NK-92 treated with Interleukin-12 subunit alpha and Interleukin-12 subunit beta, amount 100 ng/mL, for 24 hours (cell line): ENCODE results near the gene ELMO1.

ENCODE experiments used
- DNase-seq: peaks from one replicate; lab custom pipeline; 2025; lab: John Stamatoyannopoulos, UW

ELMO1 gene, protein sequence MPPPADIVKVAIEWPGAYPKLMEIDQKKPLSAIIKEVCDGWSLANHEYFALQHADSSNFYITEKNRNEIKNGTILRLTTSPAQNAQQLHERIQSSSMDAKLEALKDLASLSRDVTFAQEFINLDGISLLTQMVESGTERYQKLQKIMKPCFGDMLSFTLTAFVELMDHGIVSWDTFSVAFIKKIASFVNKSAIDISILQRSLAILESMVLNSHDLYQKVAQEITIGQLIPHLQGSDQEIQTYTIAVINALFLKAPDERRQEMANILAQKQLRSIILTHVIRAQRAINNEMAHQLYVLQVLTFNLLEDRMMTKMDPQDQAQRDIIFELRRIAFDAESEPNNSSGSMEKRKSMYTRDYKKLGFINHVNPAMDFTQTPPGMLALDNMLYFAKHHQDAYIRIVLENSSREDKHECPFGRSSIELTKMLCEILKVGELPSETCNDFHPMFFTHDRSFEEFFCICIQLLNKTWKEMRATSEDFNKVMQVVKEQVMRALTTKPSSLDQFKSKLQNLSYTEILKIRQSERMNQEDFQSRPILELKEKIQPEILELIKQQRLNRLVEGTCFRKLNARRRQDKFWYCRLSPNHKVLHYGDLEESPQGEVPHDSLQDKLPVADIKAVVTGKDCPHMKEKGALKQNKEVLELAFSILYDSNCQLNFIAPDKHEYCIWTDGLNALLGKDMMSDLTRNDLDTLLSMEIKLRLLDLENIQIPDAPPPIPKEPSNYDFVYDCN

DNA sequence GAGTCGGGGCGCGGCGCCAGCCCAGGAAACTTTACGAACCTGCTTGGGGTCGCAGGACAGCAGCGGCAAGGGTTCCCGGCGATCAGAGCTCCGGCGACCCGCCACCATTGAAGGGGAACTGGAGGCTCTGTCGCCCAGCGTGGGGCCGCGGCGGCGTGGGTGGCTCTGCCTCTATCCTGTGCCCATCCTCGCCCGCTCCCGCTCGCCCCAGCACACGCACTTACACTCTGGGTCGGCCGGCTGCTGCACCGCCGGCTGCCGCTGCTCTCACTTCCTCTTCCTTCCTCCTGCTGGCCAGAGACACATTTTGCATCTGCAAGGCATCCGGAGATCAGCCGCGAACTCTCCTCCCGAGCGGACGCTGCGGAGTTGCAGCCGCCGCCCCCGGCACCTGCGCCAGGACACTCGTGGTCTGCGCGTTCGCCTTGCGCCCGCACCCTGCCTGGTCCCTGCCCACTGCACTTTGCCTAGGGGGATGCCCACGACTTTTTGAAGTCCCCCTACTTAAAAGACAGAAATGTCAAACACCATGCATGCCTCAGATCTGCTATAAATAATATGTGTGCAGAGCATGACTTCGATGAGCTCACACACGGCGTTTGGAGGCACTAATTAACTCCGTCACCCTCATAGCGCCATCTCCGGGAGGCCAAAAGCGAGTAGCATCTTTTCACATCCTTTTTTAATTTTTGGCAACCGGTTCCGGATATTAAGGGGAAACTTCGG is at the start of gene ELMO1:
ELMO1 (minus strand) TSS at position 229 of the 726 bp plus-strand sequence. CDS start 106,174 bp downstream, outside the sequence.
- peak; percentile 45 for DNase-seq

DNA sequence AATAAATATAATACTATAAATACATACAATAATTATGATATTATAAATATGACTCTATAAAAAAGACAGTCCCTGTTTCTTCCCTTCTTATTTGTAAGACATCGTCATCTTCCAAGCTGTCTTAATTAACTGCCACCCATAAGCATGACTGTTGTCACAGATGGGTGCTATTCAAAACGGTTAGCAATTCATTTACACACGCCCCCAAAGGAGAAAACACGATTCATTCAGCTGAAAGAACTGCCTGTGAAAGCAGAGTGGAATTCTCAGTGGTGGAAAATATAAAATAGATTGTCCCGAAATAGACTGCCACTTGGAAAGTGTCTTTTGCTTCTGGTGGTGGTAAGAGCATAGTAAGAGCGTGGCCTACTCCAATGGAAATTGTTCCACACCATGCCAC is 48.9 kb upstream of the ELMO1 start:
- no peak for DNase-seq

DNA sequence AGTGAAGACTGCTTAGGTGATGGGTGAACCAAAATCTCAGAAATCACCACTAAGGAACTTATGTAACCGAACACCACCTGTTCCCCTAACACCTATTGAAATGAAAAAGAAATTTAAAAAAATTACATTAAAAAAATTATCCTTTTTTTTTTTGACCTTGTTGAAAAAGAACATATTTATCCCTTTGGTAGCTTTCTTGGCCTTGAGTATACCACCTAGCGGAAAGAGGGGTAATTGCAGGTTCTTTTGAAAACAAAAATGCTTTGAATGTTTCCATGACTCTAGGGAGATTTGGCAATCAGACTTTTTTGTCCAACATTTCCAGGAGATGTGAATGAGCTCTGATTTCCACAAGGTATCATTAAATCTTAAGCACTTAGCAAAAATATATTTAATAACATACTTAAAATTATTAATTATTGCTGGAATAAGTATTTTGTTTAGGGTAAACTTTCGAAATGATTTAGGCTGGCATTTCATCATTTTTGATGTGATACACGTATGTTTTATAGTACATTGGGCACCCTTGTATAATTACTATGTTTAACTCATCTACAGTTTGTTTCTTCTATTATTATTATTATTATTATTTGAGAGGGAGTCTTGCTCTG is 47.0 kb upstream of the ELMO1 start:
- DNase-seq: no peak

DNA sequence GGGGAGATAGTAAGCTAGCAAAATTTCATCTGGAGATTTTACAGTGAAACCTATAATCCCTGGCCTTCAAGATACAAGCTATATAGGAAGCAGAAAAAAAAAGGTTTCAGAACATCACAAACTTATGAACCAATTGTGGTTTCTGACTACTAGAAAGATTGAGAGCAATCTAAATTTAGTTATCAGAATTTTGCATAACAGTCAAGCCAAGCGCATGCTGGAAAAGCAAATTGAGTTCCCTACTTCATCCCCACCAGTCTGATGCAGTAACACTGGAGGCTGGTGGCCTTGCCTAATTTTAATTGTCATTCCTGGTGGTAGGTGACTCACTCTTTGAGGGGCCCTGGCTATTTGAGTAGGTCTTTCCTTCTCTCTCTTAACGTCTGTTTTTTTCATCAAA is 46.3 kb upstream of the ELMO1 start:
- DNase-seq: no peak

DNA sequence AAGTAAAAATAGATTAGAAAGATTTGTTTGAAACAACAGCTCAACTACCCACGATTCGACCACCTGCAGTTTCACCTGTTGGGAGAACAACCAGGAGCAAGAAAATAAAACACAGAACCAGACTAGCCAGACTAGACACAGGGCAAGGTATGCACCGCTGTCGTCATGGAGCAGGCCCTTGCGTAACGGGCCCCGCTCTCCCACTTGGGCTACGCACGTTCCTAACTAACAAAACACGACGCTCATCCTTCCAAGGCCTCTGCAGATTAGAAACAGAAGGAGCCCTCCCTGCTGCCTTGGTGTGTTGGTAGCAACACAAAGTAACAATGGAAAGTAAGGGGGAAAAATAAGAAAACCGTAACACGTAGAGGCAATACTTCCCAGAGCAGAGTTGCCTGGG is 45.1 kb upstream of the ELMO1 start:
- no peak for DNase-seq

DNA sequence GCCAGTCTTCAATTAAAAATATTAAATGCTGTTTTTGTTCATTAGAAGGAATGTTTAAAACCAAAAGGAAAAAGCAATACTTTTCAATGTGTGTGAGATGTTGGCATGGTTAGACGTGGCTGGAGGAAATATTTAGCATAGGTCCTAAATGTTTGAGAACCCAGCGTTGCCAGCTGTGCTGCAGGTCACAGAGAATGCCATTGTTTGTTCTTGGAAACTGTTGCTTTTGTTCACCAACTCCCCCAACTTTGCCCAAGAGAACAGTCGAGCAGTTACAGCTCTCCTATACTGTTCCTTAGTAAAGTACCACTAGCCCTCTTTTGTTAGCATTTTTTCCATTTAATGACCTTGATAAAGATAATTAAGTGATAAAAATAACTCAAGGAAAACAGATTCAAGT is 44.5 kb upstream of the ELMO1 start:
- no peak for DNase-seq

DNA sequence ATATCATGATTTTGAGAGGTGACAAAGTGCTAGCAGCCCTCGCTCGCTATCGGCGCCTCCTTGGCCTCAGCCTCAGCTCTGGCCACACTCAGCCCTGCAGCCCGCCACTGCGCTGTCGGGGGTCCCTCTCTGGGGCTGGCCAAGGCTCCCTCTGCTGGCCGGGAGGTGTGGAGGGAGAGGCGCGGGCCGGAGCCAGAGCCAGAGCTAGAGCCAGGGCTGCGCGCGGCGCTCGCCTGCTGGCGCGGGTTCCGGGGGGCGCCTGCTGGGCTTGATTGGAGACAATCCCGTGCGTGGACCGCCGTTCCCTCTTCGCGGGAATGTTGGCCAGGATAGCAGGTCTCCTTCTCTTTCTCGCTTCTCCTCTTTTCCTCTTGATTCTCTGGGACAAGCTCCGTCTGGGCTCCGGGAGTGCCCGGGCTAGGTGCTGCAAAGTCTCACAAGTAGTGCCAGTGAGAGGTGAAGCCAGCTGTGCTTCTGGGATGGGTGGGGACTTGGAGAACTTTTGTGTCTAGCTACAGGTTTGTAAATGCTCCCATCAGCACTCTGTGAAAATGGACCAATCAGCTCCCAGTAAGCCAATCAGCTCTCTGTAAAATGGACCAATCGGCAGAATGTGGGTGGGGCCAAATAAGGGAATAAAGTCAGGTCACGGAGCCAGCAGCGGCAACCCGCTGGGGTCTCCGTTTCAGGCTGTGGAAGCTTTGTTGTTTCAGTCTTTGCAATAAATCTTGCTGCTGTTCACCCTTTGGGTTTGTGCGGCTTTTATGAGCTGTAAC is 43.4 kb upstream of the ELMO1 start:
- DNase-seq: no peak

DNA sequence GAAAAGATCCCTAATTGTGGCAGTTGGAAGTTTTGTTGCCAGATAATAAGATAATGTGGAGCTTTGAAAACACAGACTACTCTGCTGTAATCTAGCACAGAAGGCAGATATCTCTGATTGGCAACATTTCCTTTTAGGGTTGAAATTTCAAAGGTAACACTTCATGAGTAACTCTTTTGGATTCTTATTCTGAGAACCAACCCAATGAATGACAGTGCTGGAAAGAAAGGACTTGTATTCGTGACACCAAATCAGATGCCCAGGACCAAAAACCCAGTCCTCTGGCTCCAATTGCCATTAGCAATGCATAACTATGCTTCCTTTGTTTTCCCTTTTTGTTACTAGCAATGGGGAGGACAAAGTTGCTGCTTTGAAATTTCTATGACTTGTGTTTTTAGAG is 41.0 kb upstream of the ELMO1 start:
- no peak for DNase-seq

DNA sequence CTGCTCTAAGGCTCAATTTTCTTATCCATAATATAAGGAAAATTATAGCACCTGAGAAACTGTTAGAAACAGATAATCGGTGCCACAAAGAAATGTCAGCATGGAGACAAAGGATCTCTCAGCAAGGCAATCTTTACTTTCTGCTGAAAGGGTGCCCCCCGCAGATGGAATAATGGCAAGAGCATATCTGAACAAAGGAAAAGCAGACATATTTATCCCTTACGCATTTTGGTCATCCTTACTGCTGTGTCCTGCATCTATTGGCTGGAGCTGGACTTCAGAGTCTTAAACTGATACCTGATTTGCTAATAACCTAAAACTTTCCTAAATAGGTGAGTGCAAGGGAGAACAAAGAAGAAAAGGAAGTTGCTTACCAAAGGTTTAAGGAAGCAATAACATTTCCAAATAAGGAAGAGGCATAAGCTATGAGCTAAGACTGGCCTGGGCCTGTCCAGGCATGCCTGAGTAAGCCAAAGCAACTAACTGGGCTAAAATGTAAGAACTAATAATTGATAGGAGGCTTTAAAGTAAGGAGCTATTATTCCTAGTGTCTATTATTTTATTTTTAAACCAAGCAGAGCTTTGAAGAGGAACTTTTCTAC is 39.6 kb upstream of the ELMO1 start:
- no peak for DNase-seq

DNA sequence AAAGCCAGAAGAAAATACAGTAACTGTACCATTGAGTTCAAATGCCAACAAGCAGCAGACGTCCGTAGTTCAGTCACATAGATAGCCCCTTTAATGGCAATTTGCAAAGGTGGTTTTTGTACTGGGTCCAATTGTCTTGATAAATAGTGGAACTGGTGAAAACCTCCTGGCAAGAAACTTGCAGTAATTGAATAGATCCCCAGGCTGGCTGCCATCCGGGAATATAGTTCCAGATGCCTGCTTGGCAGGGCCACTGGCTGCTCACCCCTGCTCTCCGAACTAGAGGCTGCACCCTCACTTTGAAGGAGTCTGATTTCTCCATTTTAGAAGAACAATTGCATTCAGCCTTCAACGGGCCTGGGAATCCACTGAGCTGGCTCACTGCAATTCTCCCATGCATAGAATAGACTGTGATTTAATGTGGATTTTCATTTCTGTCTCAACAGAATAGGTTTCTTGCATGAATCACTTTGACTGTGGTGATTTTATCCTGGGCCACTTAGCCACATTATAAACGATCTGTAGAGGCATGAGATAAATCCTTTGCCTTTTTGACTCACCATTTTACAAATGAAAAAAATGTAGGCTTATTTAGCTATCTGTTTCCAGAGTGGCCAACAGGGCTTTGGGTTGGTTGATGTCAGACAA is 35.9 kb upstream of the ELMO1 start:
- DNase-seq: no peak

DNA sequence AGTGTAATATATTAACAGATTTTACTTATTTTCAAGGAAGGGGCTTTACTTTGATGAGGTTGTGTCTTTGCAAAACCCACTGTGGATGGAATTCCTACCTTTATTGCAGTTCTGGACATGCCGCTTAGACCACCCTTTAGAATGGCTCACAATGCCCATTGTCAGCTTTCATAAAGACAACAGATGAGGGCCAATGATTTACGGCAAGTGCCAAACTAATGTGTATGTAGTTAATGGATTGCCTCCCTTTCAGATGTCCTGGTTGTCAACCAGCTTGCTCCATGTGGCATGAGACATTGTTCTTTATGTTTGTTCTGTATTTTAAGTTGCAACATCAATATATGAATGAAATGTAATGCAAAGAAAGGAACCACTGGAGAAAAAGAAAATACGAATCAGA is 35.0 kb upstream of the ELMO1 start:
- no peak for DNase-seq

DNA sequence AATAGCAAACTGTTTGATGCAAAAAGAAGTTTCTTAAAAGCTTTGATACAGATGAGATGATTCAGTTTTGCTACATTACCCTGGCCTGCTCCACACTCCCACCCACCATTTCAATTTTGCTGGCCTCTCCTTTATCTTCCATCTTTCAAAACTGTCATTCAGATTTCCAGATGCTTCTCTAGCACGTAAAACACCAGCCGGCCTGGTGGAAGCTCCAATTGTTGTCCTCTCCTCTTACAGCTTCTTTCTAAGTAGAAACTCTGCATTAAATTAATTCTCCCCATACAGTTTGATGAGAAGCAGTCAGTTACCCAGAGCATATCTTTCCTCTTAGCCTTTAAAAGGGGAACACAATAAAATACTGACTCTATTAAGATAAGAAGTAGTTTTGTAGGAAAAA is 34.3 kb upstream of the ELMO1 start:
- DNase-seq: no peak

DNA sequence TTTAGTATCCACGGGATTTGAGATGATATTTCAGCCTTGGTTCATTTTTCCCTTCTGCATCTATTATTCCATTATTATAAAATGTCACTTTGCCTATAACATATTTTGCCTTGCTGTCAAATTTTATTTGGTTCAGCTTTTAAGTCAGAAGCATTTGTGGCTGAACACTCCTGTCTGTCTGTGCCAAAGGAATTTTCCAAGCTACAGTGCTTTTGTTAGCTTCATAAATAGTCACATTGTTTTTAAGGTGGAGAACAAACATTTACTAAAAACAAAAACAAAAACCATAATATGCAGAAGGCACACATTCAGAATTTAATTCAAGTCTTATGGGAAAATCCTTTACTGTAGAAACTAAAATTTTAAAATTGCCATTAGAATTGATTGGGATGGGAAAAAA is 33.8 kb upstream of the ELMO1 start:
- DNase-seq: no peak

DNA sequence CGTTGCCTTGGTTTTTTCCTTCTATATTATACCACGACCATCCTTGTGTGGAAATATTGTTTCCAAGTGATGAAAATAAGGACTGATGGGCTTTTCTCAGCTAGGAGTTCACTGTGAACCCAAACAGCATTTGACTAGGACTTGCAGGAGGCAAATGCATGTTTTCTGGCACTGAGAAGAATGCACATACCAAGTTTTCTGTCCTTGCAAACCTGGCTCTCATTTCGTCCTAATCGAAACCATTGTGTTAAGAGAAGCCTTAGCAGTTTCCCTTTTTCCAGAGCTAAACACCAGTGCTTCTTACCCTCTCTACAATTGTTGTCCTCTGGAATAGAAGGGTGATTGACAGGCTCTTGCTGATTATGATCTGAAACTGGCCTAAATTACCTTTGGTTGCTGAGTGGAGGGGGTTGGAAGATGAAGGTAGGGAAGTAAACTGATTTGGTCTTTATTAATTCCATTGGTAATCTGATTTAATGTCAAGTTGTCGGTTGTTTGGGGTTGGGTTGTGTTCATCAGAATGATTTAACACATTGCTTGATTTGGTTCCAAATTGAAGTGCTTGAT is 33.1 kb upstream of the ELMO1 start:
- no peak for DNase-seq

DNA sequence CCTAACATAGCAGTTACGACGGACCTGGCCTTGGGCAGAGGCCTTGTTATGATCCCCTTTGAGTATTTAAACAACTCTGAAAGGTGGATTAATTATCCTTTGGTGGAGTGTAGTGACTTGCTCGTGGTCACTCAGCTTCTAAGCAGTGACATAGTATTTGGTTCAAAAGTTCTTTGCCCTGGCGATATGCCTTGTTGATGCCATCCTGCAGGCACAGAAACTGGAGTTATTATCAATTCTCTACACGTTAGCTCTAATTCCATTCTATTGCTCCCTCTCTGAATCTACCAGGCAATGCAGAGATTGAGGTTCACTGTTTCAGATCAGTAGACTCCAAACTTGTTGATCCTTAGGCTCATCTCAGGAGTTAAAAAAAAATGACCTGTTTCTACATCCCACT is 32.5 kb upstream of the ELMO1 start:
- no peak for DNase-seq

DNA sequence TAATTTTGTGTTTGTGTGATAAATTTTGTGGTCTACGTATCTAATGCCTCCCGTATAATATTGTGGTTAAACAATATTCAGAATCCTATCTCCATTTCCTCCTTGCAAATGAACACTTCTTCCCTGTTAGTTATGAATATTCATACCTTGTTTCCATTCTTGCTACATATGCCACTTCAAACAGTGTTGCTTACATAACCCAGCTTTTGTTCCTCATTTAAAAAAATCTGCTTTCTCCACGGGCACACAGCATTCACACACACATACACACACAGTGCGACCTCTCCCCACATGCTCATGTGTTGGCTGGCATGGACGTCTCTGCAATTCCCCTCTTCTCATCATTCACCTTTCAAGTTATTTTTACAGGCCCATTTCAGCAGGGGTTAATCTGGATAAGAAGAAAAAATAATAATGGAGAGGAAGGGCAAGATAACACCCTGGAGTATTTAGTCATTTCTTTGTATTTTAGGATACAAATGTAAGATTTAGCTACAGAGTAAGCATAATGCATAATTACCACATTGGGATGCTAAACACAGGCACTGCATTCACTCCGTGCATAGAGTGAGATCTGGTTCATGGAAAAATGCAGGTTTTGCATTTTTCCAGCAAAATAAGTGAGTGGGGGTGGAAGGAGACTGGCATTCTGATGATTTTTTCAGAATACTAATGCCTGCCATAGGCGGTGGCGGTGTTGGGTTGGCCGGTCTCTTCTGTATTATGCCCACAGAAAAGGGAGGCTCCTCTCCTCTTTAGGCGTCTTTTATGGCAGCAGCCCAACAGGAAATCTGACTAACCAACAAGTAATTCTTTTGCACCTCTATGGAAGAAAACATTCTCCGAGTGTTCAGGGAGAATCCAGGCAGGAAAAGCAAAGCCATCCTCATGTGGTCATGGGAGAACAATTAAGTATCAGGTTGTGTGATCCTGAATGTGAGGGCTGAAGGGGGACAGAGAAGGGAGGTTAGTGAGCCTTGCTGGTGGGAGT is 31.7 kb upstream of the ELMO1 start:
- no peak for DNase-seq

DNA sequence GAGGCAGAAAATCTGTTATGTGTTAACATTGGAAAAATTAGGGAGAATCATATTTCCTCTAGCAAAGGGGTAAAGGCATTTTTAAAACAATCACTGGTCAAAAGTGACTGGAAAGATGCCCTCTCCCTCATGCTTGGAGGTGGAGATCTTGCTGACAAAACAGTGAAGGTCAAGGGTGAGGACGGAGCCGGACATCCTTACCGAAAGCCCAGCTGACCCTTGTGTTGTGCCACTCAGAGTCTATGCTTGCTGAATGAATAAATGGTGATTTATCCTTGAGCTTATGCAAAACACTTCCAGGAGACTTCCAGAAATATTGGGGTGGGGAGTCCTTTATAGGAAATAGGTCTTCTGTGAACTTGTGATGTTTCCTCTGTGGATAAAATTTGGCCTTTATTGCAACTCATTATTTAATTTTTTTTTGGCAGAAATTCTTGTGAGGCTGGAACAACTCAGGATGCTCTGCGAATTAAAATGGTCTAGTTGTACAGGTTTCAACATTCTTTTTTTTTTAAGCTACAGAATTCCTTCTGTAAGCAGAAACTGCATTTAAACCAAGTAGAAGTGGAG is 28.3 kb upstream of the ELMO1 start:
- no peak for DNase-seq

DNA sequence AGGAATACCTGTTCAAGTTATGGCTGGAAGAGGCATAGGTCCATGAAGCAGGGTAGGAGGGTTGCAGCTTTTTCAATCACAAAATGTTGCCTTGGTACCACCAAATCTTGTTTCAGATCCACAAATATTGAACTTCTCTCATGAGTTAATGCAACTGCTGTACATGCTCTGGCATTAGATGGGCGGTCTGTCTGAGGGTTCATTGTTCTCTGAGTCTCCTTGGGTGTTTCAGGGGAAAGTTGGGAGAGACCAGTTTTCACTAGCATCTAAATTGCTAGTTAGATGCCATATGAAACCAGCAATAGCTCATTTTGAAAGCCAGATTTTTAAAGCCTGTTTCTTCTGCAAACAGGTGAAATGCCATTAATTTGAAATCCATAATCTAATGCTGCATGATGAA is 27.8 kb upstream of the ELMO1 start:
- DNase-seq: no peak

DNA sequence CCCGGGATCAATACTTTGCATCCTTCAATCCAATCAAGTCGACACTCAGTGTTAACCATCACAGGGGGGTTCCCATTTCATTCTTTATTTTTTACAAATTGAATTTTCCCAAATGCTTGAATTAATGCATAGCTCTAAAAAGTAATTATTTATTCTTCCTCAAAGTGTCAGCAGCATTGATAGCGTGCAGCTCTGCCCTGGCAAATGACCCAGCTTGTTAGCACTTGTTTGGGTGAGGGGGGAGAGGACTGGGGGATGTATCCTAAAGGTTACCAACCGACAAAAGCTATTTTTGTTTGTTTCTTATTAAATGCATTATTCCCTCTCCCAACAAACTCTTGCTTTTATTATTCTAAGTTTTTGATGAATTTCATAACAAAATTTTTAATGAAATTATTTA is 27.0 kb upstream of the ELMO1 start:
- DNase-seq: no peak
